Measurements from ENCODE around the gene F7.

DNA sequence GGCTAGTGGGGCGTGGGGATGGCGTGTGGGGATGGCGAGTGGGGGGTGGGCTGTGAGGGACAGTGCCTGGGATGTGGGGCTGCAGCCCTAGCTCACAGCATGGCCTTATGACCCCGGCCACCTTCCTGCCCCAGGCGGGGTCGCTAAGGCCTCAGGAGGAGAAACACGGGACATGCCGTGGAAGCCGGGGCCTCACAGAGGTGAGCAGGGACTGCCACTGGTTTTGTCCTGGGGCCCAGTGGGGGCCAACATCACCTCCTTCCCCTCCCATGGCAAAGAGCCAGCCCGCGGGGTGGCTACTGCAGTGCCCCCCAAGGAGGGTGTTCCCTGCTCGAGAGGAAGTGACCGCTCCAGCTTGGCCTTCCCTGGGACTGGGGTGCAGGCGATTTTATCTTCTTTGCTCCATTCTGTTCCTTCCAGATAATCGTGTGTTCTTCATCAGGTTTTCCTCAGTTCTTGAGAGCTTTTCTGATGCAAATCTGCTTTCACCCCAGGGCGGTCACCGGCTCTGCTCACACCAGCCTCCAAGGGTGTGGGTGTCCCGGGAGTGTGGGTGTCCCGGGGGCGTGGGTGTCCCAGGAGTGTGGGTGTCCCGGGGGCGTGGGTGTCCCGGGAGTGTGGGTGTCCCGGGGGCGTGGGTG lies 1.2 kb downstream of the F7 start:
- TF ChIP-seq CEBPB (IDR thresholded peaks at IDR 0.05) (no peak), EP300 (IDR thresholded peaks at IDR 0.05; ENCODE audit: borderline replicate concordance) (no peak)

Data from Ishikawa (cell line).